ENCODE results near the gene NHERF2.

Gene NHERF2

GRCh38 chr16:2038382-2039231 is 11.9 kb downstream of the NHERF2 start:
- DNase-seq (ENCODE audit: low read depth in 3 of 3, low spot score in 1 of 3): no peak

GRCh38 chr16:2039274-2040031 is 12.8 kb downstream of the NHERF2 start:
- DNase-seq (ENCODE audit: low read depth in 3 of 3, low spot score in 1 of 3): no peak

GRCh38 chr16:2040041-2040786 is 13.5 kb downstream of the NHERF2 start:
- no peak for DNase-seq (ENCODE audit: low read depth in 3 of 3, low spot score in 1 of 3)

GRCh38 chr16:2040787-2041522 is 14.3 kb downstream of the NHERF2 start:
- no peak for DNase-seq (ENCODE audit: low read depth in 3 of 3, low spot score in 1 of 3)

- DNase-seq (ENCODE audit: low read depth in 3 of 3, low spot score in 1 of 3): no peak
Measured at GRCh38 chr16:2042171-2042985, 15.7 kb downstream of the NHERF2 start.

- no peak for DNase-seq (ENCODE audit: low read depth in 3 of 3, low spot score in 1 of 3)
Measured at GRCh38 chr16:2042986-2043666, 16.4 kb downstream of the NHERF2 start.

GRCh38 chr16:2043667-2044451 is 17.2 kb downstream of the NHERF2 start:
- DNase-seq (ENCODE audit: low read depth in 3 of 3, low spot score in 1 of 3): no peak

GRCh38 chr16:2044541-2044940 is 17.8 kb downstream of the NHERF2 start:
- DNase-seq (ENCODE audit: low read depth in 3 of 3, low spot score in 1 of 3): no peak

- DNase-seq (ENCODE audit: low read depth in 3 of 3, low spot score in 1 of 3): no peak
Measured at GRCh38 chr16:2045965-2046892, 19.5 kb downstream of the NHERF2 start.

GRCh38 chr16:2046893-2047329 is 20.2 kb downstream of the NHERF2 start:
- DNase-seq (ENCODE audit: low read depth in 3 of 3, low spot score in 1 of 3): no peak

GRCh38 chr16:2047330-2048115 is 20.8 kb downstream of the NHERF2 start, which contains the start of the genes NTHL1 and TSC2:
Gene NTHL1, minus strand, starts transcription at chr16:2047834. Its CDS starts 11 bp downstream, at chr16:2047823.
Gene TSC2, plus strand, starts transcription at chr16:2047985. Its CDS starts 631 bp downstream, at chr16:2048616.
- DNase-seq (ENCODE audit: low read depth in 3 of 3, low spot score in 1 of 3): peak; percentile 78 to 85 (median 81)

- no peak for DNase-seq (ENCODE audit: low read depth in 3 of 3, low spot score in 1 of 3)
Measured at GRCh38 chr16:2048116-2048543, 21.4 kb downstream of the NHERF2 start.

GRCh38 chr16:2053211-2053610 is 26.5 kb downstream of the NHERF2 start:
- no peak for DNase-seq (ENCODE audit: low read depth in 3 of 3, low spot score in 1 of 3)

GRCh38 chr16:2053897-2054296 is 27.2 kb downstream of the NHERF2 start:
- no peak for DNase-seq (ENCODE audit: low read depth in 3 of 3, low spot score in 1 of 3)

GRCh38 chr16:2054543-2055245 is 28.0 kb downstream of the NHERF2 start:
- no peak for DNase-seq (ENCODE audit: low read depth in 3 of 3, low spot score in 1 of 3)

- DNase-seq (ENCODE audit: low read depth in 3 of 3, low spot score in 1 of 3): no peak
Measured at GRCh38 chr16:2056077-2056476, 29.4 kb downstream of the NHERF2 start.

Data from stimulated activated CD4-positive, alpha-beta T cell treated with anti-CD3 and anti-CD28 coated beads, TNF-alpha, amount 100 ng/mL, for 1 hour (primary cell).